ENCODE results near the gene PSMA8.

DNA sequence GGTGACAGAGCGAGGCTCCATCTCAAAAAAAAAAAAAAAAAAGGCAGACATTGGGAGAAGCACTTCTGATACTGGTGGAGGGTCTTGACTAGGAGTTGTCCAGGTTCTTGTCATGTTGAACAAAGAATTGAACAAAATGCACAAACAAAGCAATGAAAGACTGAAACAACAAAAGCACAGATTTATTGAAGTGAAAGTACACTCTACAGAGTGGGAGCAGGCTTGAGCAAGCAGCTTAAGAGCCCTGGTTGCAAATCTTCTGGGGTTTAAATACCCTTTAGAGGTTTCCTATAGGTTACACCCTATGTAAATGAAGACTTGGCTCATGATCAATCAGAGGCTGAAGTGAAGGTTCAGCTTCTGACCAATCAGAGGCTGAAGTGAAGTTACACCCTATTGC is 36.8 kb upstream of the PSMA8 start:
- TF ChIP-seq, protein P1, sequence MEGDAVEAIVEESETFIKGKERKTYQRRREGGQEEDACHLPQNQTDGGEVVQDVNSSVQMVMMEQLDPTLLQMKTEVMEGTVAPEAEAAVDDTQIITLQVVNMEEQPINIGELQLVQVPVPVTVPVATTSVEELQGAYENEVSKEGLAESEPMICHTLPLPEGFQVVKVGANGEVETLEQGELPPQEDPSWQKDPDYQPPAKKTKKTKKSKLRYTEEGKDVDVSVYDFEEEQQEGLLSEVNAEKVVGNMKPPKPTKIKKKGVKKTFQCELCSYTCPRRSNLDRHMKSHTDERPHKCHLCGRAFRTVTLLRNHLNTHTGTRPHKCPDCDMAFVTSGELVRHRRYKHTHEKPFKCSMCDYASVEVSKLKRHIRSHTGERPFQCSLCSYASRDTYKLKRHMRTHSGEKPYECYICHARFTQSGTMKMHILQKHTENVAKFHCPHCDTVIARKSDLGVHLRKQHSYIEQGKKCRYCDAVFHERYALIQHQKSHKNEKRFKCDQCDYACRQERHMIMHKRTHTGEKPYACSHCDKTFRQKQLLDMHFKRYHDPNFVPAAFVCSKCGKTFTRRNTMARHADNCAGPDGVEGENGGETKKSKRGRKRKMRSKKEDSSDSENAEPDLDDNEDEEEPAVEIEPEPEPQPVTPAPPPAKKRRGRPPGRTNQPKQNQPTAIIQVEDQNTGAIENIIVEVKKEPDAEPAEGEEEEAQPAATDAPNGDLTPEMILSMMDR (IDR thresholded peaks at IDR 0.05), result no peak
- TF ChIP-seq SIN3A (IDR thresholded peaks at IDR 0.05; ENCODE audit: borderline replicate concordance, low read depth, low read length) (no peak), FOXM1 (IDR thresholded peaks at IDR 0.05; ENCODE audit: low read depth) (no peak), MXI1 (IDR thresholded peaks at IDR 0.05; ENCODE audit: low read depth, low read length) (no peak), FOXJ3 (CRISPR knock-in tag; IDR thresholded peaks at IDR 0.05) (no peak), RFX5 (IDR thresholded peaks at IDR 0.05; ENCODE audit: low read length) (no peak)
- TF ChIP-seq, protein P2, sequence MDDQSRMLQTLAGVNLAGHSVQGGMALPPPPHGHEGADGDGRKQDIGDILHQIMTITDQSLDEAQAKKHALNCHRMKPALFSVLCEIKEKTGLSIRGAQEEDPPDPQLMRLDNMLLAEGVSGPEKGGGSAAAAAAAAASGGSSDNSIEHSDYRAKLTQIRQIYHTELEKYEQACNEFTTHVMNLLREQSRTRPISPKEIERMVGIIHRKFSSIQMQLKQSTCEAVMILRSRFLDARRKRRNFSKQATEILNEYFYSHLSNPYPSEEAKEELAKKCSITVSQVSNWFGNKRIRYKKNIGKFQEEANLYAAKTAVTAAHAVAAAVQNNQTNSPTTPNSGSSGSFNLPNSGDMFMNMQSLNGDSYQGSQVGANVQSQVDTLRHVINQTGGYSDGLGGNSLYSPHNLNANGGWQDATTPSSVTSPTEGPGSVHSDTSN (IDR thresholded peaks at IDR 0.05), result no peak
- TF ChIP-seq, protein P3, sequence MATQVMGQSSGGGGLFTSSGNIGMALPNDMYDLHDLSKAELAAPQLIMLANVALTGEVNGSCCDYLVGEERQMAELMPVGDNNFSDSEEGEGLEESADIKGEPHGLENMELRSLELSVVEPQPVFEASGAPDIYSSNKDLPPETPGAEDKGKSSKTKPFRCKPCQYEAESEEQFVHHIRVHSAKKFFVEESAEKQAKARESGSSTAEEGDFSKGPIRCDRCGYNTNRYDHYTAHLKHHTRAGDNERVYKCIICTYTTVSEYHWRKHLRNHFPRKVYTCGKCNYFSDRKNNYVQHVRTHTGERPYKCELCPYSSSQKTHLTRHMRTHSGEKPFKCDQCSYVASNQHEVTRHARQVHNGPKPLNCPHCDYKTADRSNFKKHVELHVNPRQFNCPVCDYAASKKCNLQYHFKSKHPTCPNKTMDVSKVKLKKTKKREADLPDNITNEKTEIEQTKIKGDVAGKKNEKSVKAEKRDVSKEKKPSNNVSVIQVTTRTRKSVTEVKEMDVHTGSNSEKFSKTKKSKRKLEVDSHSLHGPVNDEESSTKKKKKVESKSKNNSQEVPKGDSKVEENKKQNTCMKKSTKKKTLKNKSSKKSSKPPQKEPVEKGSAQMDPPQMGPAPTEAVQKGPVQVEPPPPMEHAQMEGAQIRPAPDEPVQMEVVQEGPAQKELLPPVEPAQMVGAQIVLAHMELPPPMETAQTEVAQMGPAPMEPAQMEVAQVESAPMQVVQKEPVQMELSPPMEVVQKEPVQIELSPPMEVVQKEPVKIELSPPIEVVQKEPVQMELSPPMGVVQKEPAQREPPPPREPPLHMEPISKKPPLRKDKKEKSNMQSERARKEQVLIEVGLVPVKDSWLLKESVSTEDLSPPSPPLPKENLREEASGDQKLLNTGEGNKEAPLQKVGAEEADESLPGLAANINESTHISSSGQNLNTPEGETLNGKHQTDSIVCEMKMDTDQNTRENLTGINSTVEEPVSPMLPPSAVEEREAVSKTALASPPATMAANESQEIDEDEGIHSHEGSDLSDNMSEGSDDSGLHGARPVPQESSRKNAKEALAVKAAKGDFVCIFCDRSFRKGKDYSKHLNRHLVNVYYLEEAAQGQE (IDR thresholded peaks at IDR 0.05; ENCODE audit: low read depth, low read length), result no peak
- TF ChIP-seq, protein P4, sequence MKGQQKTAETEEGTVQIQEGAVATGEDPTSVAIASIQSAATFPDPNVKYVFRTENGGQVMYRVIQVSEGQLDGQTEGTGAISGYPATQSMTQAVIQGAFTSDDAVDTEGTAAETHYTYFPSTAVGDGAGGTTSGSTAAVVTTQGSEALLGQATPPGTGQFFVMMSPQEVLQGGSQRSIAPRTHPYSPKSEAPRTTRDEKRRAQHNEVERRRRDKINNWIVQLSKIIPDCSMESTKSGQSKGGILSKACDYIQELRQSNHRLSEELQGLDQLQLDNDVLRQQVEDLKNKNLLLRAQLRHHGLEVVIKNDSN (IDR thresholded peaks at IDR 0.05; ENCODE audit: borderline replicate concordance, low read depth), result no peak

Data from SK-N-SH (cell line).